Measurements from ENCODE around the gene ACSL1.

DNA sequence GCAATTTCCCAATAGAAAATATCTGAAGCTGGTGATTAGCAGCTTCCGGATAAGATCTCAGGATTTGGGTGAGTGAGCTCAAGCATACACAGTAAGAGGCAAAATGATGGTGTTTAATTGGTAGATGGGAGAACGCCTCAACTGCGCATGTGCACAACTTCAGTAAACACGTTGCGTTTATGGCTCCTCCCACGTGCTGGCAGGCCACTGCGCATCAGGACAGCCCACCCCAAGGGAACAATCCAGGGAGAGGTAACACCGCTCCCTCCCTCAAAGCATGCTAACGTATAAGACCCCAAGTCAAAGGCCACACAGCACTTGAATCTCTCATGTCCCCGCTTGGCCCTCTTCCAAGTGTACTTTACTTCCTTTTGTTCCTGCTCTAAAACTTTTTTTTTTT lies 81.5 kb downstream of the ACSL1 start:
- TF ChIP-seq, protein P1, sequence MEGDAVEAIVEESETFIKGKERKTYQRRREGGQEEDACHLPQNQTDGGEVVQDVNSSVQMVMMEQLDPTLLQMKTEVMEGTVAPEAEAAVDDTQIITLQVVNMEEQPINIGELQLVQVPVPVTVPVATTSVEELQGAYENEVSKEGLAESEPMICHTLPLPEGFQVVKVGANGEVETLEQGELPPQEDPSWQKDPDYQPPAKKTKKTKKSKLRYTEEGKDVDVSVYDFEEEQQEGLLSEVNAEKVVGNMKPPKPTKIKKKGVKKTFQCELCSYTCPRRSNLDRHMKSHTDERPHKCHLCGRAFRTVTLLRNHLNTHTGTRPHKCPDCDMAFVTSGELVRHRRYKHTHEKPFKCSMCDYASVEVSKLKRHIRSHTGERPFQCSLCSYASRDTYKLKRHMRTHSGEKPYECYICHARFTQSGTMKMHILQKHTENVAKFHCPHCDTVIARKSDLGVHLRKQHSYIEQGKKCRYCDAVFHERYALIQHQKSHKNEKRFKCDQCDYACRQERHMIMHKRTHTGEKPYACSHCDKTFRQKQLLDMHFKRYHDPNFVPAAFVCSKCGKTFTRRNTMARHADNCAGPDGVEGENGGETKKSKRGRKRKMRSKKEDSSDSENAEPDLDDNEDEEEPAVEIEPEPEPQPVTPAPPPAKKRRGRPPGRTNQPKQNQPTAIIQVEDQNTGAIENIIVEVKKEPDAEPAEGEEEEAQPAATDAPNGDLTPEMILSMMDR (tag by site-specific recombination; IDR thresholded peaks at IDR 0.05), result no peak
- TF ChIP-seq, protein P2, sequence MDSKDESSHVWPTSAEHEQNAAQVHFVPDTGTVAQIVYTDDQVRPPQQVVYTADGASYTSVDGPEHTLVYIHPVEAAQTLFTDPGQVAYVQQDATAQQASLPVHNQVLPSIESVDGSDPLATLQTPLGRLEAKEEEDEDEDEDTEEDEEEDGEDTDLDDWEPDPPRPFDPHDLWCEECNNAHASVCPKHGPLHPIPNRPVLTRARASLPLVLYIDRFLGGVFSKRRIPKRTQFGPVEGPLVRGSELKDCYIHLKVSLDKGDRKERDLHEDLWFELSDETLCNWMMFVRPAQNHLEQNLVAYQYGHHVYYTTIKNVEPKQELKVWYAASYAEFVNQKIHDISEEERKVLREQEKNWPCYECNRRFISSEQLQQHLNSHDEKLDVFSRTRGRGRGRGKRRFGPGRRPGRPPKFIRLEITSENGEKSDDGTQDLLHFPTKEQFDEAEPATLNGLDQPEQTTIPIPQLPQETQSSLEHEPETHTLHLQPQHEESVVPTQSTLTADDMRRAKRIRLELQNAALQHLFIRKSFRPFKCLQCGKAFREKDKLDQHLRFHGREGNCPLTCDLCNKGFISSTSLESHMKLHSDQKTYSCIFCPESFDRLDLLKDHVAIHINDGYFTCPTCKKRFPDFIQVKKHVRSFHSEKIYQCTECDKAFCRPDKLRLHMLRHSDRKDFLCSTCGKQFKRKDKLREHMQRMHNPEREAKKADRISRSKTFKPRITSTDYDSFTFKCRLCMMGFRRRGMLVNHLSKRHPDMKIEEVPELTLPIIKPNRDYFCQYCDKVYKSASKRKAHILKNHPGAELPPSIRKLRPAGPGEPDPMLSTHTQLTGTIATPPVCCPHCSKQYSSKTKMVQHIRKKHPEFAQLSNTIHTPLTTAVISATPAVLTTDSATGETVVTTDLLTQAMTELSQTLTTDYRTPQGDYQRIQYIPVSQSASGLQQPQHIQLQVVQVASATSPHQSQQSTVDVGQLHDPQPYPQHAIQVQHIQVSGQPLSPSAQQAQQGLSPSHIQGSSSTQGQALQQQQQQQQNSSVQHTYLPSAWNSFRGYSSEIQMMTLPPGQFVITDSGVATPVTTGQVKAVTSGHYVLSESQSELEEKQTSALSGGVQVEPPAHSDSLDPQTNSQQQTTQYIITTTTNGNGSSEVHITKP (tag by site-specific recombination; IDR thresholded peaks at IDR 0.05), result no peak
- TF ChIP-seq, protein P3, sequence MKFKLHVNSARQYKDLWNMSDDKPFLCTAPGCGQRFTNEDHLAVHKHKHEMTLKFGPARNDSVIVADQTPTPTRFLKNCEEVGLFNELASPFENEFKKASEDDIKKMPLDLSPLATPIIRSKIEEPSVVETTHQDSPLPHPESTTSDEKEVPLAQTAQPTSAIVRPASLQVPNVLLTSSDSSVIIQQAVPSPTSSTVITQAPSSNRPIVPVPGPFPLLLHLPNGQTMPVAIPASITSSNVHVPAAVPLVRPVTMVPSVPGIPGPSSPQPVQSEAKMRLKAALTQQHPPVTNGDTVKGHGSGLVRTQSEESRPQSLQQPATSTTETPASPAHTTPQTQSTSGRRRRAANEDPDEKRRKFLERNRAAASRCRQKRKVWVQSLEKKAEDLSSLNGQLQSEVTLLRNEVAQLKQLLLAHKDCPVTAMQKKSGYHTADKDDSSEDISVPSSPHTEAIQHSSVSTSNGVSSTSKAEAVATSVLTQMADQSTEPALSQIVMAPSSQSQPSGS (tag by site-specific recombination; IDR thresholded peaks at IDR 0.05; ENCODE audit: low read depth), result no peak
- TF ChIP-seq, protein P4, sequence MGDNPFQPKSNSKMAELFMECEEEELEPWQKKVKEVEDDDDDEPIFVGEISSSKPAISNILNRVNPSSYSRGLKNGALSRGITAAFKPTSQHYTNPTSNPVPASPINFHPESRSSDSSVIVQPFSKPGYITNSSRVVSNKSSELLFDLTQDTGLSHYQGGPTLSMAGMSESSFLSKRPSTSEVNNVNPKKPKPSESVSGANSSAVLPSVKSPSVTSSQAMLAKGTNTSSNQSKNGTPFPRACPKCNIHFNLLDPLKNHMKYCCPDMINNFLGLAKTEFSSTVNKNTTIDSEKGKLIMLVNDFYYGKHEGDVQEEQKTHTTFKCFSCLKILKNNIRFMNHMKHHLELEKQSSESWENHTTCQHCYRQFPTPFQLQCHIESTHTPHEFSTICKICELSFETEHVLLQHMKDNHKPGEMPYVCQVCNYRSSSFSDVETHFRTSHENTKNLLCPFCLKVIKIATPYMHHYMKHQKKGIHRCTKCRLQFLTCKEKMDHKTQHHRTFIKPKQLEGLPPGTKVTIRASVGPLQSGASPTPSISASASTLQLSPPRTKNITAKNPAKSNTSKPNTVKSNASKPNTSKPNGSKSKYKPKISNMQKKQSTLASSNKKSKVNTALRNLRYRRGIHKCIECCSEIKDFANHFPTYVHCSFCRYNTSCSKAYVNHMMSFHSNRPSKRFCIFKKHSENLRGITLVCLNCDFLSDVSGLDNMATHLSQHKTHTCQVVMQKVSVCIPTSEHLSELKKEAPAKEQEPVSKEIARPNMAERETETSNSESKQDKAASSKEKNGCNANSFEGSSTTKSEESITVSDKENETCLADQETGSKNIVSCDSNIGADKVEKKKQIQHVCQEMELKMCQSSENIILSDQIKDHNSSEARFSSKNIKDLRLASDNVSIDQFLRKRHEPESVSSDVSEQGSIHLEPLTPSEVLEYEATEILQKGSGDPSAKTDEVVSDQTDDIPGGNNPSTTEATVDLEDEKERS (tag by site-specific recombination; IDR thresholded peaks at IDR 0.05), result no peak
- TF ChIP-seq, protein P5, sequence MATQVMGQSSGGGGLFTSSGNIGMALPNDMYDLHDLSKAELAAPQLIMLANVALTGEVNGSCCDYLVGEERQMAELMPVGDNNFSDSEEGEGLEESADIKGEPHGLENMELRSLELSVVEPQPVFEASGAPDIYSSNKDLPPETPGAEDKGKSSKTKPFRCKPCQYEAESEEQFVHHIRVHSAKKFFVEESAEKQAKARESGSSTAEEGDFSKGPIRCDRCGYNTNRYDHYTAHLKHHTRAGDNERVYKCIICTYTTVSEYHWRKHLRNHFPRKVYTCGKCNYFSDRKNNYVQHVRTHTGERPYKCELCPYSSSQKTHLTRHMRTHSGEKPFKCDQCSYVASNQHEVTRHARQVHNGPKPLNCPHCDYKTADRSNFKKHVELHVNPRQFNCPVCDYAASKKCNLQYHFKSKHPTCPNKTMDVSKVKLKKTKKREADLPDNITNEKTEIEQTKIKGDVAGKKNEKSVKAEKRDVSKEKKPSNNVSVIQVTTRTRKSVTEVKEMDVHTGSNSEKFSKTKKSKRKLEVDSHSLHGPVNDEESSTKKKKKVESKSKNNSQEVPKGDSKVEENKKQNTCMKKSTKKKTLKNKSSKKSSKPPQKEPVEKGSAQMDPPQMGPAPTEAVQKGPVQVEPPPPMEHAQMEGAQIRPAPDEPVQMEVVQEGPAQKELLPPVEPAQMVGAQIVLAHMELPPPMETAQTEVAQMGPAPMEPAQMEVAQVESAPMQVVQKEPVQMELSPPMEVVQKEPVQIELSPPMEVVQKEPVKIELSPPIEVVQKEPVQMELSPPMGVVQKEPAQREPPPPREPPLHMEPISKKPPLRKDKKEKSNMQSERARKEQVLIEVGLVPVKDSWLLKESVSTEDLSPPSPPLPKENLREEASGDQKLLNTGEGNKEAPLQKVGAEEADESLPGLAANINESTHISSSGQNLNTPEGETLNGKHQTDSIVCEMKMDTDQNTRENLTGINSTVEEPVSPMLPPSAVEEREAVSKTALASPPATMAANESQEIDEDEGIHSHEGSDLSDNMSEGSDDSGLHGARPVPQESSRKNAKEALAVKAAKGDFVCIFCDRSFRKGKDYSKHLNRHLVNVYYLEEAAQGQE (tag by site-specific recombination; IDR thresholded peaks at IDR 0.05), result no peak
- no peak for TF ChIP-seq ZNF629 (tag by site-specific recombination; IDR thresholded peaks at IDR 0.05)
- TF ChIP-seq ZNF76 (tag by site-specific recombination; IDR thresholded peaks at IDR 0.05; ENCODE audit: borderline replicate concordance, low read depth), result no peak
- no peak for TF ChIP-seq ZNF785 (tag by site-specific recombination; IDR thresholded peaks at IDR 0.05)
- TF ChIP-seq ZNF791 (tag by site-specific recombination; IDR thresholded peaks at IDR 0.05), result no peak
- no peak for TF ChIP-seq YY1 (tag by site-specific recombination; IDR thresholded peaks at IDR 0.05)

Measured in HEK293 (cell line).